G401 (cell line): ENCODE results near the gene GBE1. TPM values are rescaled to one million over a fixed set of nuclear protein-coding genes. Genes with fewer than 3 reads are reported as not detected.
A peak's percentile ranks its signal among the peaks of the same experiment; 100 is the strongest.

Source experiments
- DNase-seq: peaks from one replicate; pipeline ENCODE4 v3.0.0-alpha.2; 2015; ENCODE audit warnings: low spot score
- in situ Hi-C: cut with HindIII; loops from 2 replicates; pipeline ENCODE4 v1.10.0; 2016; ENCODE audit warnings: low sequenced_read_pairs, mixed read lengths
- total RNA-seq: library from RNA; depleted of rRNA; stranded (reverse); fragments of >200 nt; shearing (Covaris generic); gene quantifications from 2 replicates; pipeline ENCODE4 v1.2.3, GENCODE V29; 2014

Gene GBE1
- total RNA-seq, 1 experiment from 2014 or later, result 12.6 TPM

GRCh38 chr3:81451140-81451539, 310.3 kb downstream of the GBE1 start:
- in situ Hi-C loops, result no loop called here
- no peak for DNase-seq

DNA sequence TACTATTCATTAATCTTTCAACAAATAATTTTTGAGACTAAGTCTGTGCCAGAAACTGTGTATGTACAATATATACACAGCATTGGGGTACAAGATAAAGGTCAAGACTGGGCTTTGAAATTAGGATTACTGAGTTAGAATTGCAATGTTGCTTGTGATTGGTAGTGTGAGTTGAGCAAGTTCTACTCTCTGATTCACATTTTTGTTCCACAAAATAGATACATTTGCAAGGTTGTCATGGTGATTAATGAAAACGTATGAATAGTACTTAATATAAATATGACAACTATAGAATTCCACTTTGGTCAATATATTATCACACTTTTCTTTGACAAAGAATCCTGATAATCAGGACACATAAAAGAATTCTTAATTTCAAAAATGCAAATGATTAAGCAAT, 314.6 kb downstream of the GBE1 start:
- DNase-seq, result no peak
- in situ Hi-C loops, result no loop called here

DNA sequence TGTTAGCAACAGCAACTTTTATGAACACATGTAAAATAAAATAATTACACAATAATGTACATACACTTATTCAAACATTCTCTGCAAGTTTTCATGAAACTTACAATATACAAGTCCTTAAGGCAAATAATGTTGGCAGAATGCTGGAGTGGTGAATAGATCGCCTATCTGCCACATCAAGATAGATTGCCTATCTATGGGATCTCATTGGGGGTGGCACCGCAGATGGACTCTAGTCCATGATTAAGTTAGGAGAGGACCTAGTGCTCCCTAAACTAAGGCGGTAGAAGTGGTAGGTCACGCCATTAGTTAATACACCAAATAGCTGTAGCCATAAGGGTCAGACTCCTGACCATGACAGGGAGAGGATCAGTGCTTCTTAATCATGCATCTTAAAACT, 315.7 kb downstream of the GBE1 start:
- in situ Hi-C loops, result no loop called here
- DNase-seq, result no peak

GRCh38 chr3:81444817-81445460, 316.5 kb downstream of the GBE1 start:
- DNase-seq, result no peak
- in situ Hi-C loops, result no loop called here

DNA sequence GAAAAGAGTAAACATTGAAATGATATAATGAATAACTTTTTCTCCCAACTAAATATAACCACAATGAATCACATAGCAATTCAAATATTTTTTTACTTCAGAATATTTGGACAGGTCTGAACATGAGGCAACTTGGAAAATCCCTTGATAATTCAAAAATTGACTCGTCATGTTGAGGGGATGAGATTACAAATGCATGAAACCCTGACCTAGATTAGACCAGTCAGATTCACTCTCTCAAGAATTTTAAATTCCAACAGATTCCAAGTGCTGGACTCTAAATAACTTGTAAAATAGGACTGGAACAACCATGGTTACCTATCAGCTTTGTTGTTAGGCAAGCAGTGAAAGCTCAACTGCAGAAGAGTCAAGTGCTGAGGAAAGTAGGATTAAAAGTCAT, 317.5 kb downstream of the GBE1 start:
- no peak for DNase-seq
- in situ Hi-C loops, result no loop called here

- in situ Hi-C loops, result no loop called here
- DNase-seq, result no peak
These were observed 318.0 kb downstream of the GBE1 start for GRCh38 chr3:81443457-81443782.

DNA sequence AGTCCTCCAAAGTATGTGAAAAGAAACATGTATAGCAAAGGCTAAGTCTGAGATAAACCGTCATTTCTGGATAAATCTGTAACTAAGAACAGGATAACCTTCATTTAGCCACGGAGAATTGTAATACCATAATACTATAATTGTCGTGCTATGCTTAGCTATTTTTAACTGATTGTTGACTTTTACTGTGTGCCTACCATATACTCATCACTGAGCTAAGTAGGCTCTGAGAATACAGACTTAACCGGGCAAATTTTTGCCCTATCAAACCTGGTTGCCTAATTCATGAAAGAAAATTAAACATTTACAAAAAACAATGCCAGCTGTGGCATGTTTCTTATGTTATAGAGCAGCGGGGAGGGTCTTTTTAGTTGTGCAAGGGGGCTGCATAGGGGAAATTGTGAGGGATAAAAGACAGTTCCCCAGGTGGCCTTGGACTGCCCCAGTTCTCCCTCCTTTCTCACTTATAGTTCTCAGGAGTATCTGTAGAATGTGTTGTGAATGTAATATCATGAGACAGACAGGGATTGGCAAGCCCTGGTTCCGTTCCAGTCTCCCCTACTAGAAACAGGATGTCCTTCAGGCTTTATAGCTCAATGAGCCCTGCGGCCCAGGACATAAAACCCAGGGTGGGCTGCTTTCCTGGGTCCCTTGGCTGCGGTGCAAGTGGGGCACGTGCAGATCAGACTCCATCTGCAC, 318.5 kb downstream of the GBE1 start:
- in situ Hi-C loops, result no loop called here
- DNase-seq, result peak; percentile 57

DNA sequence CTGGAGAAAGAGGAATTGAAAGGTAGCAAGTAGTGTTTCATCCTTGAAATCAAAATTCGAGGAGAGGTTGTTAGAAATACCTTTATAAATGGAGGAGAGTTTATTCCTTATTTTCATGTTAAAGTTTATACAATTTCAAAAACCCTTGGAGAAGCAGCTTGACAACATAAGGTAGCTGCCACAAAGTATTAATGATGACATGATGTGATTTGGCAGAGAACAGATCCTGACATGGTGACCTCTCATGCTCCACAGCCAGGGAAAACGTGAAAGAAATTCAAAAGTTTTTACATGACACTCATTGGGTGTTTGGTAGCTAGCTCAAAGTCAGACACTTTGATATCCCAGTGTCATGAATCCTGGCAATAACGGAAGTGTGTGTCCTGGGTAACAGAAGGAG, 320.8 kb downstream of the GBE1 start:
- peak; percentile 81 for DNase-seq
- in situ Hi-C loops, result no loop called here
